Cardiac ventricle fibroblast (primary cell): ENCODE data around the gene PEDS1. TPM values are rescaled to one million over a fixed set of nuclear protein-coding genes. Genes with fewer than 3 reads are reported as not detected.

Experiments
- total RNA-seq: library from RNA; depleted of rRNA; stranded (reverse); fragments of >200 nt; gene quantifications from 2 replicates; pipeline ENCODE4 v1.2.3, GENCODE V29; 2015

PEDS1 gene
- 34.6 and 34.8 TPM in 2 replicates for total RNA-seq

GRCh38 chr20:50153500-50154377 lies at the start of gene PEDS1:
Gene PEDS1, minus strand, starts transcription at chr20:50153723. Its CDS starts 86 bp downstream, at chr20:50153637.

GRCh38 chr20:50190251-50191064 lies 36.9 kb upstream of the PEDS1 start, which contains the start of gene CEBPB:
Gene CEBPB, plus strand, starts transcription at chr20:50190830. Its CDS starts 204 bp downstream, at chr20:50191034.

GRCh38 chr20:50112512-50113419 lies 40.8 kb downstream of the PEDS1 start, which contains the start of gene UBE2V1:
Gene UBE2V1, minus strand, starts transcription at chr20:50113150. Its CDS starts 22 bp downstream, at chr20:50113128.

Other genes with a start within 250 kb of the PEDS1 start
- 3.3 TPM in 2 replicates for gene SPATA2, start 238.2 kb downstream of the PEDS1 start, total RNA-seq
- 84.6 and 128 TPM in 2 replicates for gene RNF114, start 217.3 kb downstream of the PEDS1 start, total RNA-seq
- gene SNAI1, start 170.7 kb downstream of the PEDS1 start, total RNA-seq = 3.7 and 5.1 TPM in 2 replicates
- 62.2 and 75.9 TPM in 2 replicates for gene UBE2V1, start 40.6 kb downstream of the PEDS1 start, total RNA-seq
- gene CEBPB, start 37.1 kb upstream of the PEDS1 start, total RNA-seq = 56.4 and 64.3 TPM in 2 replicates